Peyer's patch (tissue), 4 donors: ENCODE data around the gene MTM1. TPM values are rescaled to one million over a fixed set of nuclear protein-coding genes. Genes with fewer than 3 reads are reported as not detected.

Experiments
- DNase-seq, 3 donors: peaks; one replicate each; pipeline ENCODE4 v3.0.0-alpha.2; 2017 to 2019
- H3K27ac ChIP-seq, 4 donors: fragments of 200-600 bp; sonication (generic); one replicate each; pipeline ENCODE4 v1.5.1; 2016 to 2019
- H3K27me3 ChIP-seq, 2 donors: fragments of 200-600 bp; sonication (generic); one replicate each; pipeline ENCODE4 v1.5.1; 2019
- H3K36me3 ChIP-seq, 3 donors: fragments of 200-600 bp; sonication (generic); one replicate each; pipeline ENCODE4 v1.5.1; 2016 to 2019
- H3K4me1 ChIP-seq, 4 donors: fragments of 200-600 bp; sonication (generic); one replicate each; pipeline ENCODE4 v1.5.1; 2016 to 2019
- H3K4me3 ChIP-seq, 4 donors: fragments of 200-600 bp; sonication (generic); 1 replicate in 3 of 4; 2 replicates in 1 of 4; pipeline ENCODE4 v1.5.1; 2016 to 2019; ENCODE audit warnings: mild to moderate bottlenecking in 1 of 4
- H3K9me3 ChIP-seq, 4 donors: fragments of 200-600 bp; sonication (generic); one replicate each; pipeline ENCODE4 v1.5.1; 2016 to 2019; ENCODE audit warnings: mild to moderate bottlenecking in 1 of 4
- CTCF ChIP-seq, 6 experiments: fragments of 450-650 bp in 4 of 6; fragments of 200-600 bp in 2 of 6; sonication (generic) in 1 of 6; IDR thresholded peaks; one replicate each; pipeline ENCODE4 v1.5.1; 2017 to 2019; ENCODE audit warnings: antibody characterized with exemption in 6 of 6, mild to moderate bottlenecking in 3 of 6, moderate library complexity in 1 of 6
- POLR2A ChIP-seq, 2 donors: fragments of 450-650 bp; IDR thresholded peaks; one replicate each; pipeline ENCODE4 v1.5.1; 2017; ENCODE audit warnings: antibody characterized with exemption in 2 of 2, mild to moderate bottlenecking in 2 of 2, moderate library complexity in 2 of 2
- total RNA-seq, 4 donors: library from RNA; depleted of rRNA; stranded (reverse); fragments of >200 nt; gene quantifications; one replicate each; pipeline ENCODE4 v1.1.0, GENCODE V29; 2016

The MTM1 gene
- total RNA-seq, 4 donors from 2014 or later, result 12.4 to 22.2 (median 18.1) TPM

DNA sequence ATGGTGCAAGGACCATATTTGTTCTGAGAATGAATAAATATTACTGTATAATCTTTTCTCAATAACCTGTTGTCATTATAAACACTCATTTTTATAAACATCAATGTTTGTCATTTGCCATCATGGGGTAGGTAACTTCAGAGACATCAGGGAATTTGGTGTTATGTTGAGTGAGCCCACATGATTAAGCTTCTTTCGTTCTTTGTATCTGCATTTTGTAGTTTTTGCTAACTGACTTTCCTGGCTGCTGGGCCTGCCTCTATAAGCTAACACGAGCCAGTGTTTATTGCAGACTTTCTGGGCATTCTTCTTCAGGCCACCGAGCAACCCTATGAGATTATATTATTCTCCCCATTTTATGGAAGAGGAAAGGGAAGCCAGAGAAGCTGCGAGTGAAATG, 76.0 kb downstream of the MTM1 start:
- TF ChIP-seq POLR2A (IDR thresholded peaks at IDR 0.05) (no peak), CTCF (IDR thresholded peaks at IDR 0.05) (no peak)

GRCh38 chrX:150647331-150647730, 78.9 kb downstream of the MTM1 start:
- Histone ChIP-seq H3K27me3 (no peaks in the 10 kb centered on the region), H3K9me3 (no peaks in the 10 kb centered on the region), H3K4me1 (no peaks in the 10 kb centered on the region), H3K36me3 (peaks cover 0 to 14% (median 0%) of the 10 kb centered on the region in 3 donors), H3K27ac (no peak overlapping the region), H3K4me3 (no peak overlapping the region)
- TF ChIP-seq POLR2A (IDR thresholded peaks at IDR 0.05) (no peak), CTCF (IDR thresholded peaks at IDR 0.05) (no peak)
- no peak for DNase-seq

More for the DNA sequence above, 76.0 kb downstream of the MTM1 start:
- Histone ChIP-seq H3K4me3 (no peak overlapping the region), H3K4me1 (no peaks in the 10 kb centered on the region), H3K27me3 (no peaks in the 10 kb centered on the region), H3K36me3 (peaks cover 0 to 22% (median 0%) of the 10 kb centered on the region in 3 donors), H3K27ac (no peak overlapping the region), H3K9me3 (no peaks in the 10 kb centered on the region)
- DNase-seq, result no peak

- H3K4me1 ChIP-seq, result no peaks in the 10 kb centered on the region
- H3K4me3 ChIP-seq, result no peak overlapping the region
- no peak for TF ChIP-seq CTCF (IDR thresholded peaks at IDR 0.05)
- no peak for TF ChIP-seq POLR2A (IDR thresholded peaks at IDR 0.05)
- no peaks in the 10 kb centered on the region for H3K27me3 ChIP-seq
- H3K9me3 ChIP-seq, result no peaks in the 10 kb centered on the region
- H3K27ac ChIP-seq, result no peak overlapping the region
- peaks cover 0 to 14% (median 0%) of the 10 kb centered on the region in 3 donors for H3K36me3 ChIP-seq
- no peak for DNase-seq
These were observed 80.0 kb downstream of the MTM1 start for GRCh38 chrX:150648296-150648940.

DNA sequence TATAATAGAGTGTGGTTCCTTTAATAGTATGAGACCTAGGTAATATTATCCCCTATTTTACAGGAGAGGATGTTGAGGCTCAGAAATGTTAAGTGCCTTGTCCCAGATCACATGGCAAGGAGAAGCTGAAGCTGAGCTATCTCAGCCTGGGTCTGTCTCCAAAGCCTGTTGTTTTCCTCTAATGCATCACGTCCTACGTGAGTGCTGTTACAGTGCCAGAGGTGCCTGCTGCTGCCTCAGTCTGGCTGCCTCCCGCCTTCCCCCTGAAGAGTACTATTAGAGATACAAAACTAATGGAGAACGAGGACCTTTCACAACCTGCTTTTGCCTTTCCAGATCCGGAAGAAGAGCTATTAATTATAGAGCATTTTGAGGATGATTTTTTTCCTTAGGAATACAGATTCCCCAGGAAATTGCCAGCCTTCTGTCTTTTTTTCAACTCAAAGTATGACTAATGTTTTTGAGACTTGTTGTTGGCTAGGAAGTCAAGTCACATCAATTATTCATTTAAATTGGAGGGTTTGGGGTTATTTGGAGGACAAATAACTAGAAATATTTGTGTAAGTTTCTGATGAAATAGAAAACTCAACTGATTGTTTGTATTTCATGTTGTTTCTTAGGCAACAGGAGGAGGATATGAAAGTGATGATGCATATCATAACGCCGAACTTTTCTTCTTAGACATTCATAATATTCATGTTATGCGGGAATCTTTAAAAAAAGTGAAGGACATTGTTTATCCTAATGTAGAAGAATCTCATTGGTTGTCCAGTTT, 80.9 kb downstream of the MTM1 start:
- H3K4me3 ChIP-seq, result no peak overlapping the region
- H3K27ac ChIP-seq, result no peak overlapping the region

GRCh38 chrX:150651906-150652305, 83.5 kb downstream of the MTM1 start:
- H3K4me3 ChIP-seq, result no peak overlapping the region
- H3K36me3 ChIP-seq, result peaks cover 0 to 5% (median 0%) of the 10 kb centered on the region in 3 donors
- no peaks in the 10 kb centered on the region for H3K4me1 ChIP-seq
- no peaks in the 10 kb centered on the region for H3K27me3 ChIP-seq
- no peak for TF ChIP-seq CTCF (IDR thresholded peaks at IDR 0.05)
- no peak for TF ChIP-seq POLR2A (IDR thresholded peaks at IDR 0.05)
- no peak for DNase-seq
- H3K9me3 ChIP-seq, result no peaks in the 10 kb centered on the region
- H3K27ac ChIP-seq, result no peak overlapping the region

More for the DNA sequence above, 80.9 kb downstream of the MTM1 start:
- Histone ChIP-seq H3K36me3 (peaks cover 0 to 14% (median 0%) of the 10 kb centered on the region in 3 donors), H3K9me3 (no peaks in the 10 kb centered on the region), H3K27me3 (no peaks in the 10 kb centered on the region), H3K4me1 (no peaks in the 10 kb centered on the region)
- DNase-seq, result peak in 1 of 3 donors; percentile 47
- TF ChIP-seq CTCF (IDR thresholded peaks at IDR 0.05) (no peak), POLR2A (IDR thresholded peaks at IDR 0.05) (no peak)
